Stimulated activated CD8-positive, alpha-beta memory T cell treated with anti-CD3 and anti-CD28 coated beads, Interleukin-4, amount 100 ng/mL, for 24 hours (primary cell): ENCODE measurements around the gene DDIAS.
"Not testable (repeated sequence)": the region's sequence is repeated elsewhere in the genome, so short reads cannot be mapped to it uniquely, and the experiment has no call there.

Experiments
- DNase-seq: peaks from one replicate; pipeline ENCODE4 v3.0.0-alpha.2; 2020; ENCODE audit warnings: low read depth

The DDIAS gene

DNA sequence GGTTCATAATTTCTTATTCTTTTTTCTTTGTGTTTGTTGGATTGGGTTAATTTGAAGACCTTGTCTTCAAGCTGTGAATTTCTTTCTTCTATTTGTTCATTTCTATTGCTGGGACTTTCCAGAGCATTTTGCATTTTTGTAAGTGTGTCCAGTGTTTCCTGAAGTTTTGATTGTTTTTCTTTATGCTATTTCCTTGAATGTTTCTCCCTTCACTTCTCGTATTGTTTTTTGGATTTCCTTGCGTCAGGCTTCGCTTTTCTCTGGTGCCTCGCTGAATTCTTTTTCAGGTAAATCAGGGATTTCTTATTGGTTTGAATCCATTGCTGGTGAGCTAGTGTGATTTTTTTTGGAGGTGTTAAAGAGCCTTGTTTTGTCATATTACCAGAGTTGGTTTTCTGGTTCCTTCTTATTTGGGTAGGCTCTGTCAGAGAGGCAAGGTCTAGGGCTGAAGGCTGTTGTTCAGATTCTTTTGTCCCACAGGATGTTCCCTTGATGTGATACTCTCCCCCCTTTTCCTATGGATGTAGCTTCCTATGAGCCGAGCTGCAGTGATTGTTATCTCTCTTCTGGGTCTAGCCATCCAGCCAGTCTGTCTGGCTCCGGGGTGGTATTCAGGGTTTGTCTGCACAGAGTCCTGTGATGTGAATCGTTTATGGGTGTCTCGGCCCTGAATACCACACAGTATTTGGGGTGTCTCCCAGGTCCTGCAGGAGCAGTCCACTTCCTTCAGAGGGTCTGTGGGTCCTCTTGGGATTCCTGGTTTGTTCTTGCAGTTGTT, 21.0 kb downstream of the DDIAS start:
- not testable (repeated sequence) for DNase-seq

DNA sequence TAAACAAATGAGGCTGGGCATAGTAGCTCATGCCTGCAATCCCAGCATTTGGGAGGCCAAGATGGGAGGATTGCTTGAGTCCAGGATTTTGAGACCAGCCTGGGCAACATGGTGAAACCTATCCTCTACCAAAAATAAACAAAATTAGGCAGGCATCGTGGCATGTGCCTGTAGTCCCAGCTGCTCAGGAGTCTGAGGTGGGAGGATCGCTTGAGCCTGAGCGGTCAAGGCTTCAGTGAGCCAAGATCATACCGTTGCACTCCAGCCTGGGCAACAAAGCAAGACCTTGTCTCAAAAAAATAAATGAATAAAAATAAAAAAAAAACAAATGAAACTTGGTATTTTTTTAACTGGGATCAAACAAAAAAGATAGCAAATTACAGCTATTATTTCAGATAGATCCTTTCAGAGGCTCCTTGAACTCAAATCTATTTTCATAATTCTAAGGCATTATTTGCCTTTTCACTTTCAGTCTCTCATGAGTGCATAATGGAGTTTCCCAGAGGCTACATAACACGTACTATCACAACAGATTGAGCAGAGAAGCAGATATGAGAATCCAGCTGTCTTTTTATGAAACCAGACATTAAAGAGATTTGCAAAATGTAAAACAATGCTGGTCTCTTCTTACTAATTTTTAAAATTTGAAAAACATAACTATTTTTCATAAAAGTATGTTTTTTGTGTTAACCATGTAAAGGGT, 23.1 kb downstream of the DDIAS start:
- DNase-seq = no peak

DNA sequence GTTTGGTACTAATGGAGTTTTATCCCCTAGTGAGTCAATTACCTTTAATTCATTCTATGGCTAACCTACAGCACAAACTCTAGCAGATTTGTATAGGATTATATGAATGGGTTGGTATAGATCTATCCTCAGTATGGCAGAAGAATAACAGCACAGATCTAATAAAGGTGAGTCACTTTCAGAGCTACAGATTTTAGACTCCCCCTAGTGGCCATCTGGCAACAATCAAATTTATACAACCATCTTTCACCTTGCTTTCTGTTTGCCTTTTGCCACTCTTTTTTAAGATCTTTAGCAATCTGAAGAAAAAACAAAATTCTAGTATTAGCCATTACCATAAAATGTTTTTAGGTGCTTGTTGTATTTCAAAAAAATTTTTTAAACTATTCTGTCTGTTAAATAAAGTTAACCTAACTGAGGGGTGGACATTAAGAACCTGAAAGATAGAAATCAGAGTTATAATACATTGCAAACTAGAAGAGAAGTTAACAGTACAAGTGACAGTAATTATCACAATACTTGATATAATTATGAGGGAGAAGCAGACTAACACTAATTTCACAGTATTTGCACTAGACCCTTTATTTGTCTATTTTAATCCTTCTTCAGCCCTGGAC, 25.8 kb downstream of the DDIAS start:
- DNase-seq = no peak

GRCh38 chr11:82929121-82929520, 27.6 kb downstream of the DDIAS start:
- no peak for DNase-seq

DNA sequence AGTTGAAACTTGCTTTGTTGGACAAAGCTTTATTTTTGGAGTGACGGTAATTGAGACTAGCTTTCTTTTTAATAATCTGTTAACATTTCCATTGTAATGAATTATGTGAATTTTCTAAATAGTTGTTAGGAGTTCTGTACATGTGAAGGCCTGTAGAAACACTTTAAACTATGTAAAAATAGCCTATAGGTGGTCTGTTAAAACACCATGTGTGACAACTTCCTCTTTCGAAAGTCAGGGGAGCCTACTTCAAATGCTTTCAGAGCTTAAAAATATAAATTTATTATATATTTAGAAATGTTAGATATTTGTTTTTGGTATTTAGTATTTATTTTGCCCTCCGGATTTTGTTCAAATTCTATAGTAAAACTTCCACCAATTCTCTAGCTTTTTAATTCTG, 28.7 kb downstream of the DDIAS start:
- no peak for DNase-seq

- no peak for DNase-seq
These were observed 29.2 kb downstream of the DDIAS start for GRCh38 chr11:82930734-82931133.

- DNase-seq = no peak
These were observed 31.0 kb downstream of the DDIAS start for GRCh38 chr11:82932564-82932963.

DNA sequence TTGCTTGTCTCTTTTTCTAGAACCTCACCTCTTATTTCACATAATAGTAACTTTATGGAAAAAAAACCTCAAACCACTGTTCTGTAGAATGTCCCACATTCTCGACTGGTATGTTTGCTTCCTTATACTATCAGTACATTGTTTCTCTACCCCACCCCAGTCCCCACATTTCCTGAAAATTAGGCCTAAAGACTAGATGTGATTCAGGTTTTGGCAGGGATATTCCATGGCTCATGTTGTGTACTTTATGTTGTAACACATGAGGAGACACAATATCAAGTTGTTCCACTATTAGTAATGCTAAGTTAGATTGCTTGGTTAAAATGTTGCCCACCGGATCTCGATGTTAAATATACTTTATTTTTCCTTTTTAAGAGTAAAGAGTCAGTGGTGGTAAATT, 34.7 kb downstream of the DDIAS start:
- DNase-seq = no peak

DNA sequence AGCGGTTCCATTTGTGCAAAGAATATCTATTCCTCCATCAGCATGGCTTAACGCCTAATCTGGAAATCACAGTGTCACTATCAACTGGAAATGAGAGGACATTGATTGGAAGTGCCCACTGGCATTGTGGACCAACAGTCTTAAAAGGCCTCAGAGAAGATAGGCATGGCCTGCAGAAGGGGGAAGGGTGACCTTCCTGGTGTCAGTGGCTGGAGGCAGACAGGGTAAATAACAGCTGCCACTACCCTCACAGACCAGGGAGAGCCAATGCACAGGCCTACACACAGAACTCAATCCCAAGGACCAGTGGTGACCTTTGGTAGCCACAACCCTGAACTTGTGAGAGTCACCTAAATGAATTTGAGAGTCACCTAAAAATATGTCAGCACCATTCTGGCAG, 36.0 kb downstream of the DDIAS start:
- DNase-seq = no peak

GRCh38 chr11:82939456-82939855, 37.9 kb downstream of the DDIAS start:
- no peak for DNase-seq

GRCh38 chr11:82942376-82942775, 40.8 kb downstream of the DDIAS start:
- DNase-seq = no peak

DNA sequence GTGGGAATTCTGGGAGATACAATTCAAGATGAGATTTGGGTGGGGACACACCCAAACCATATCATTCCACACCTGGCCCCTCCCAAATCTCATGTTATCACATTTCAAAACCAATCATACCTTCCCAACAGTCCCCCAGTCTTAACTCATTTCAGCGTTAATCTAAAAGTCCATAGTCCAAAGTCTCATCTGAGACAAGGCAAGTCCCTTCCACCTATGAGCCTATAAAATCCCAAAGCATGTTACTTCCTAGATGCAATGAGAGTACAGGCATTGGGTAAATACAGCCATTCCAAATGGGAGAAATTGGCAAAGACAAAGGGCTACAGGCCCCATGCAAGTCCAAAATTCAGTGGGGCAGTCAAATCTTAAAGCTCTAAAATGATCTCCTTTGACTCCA, 41.9 kb downstream of the DDIAS start:
- DNase-seq = not testable (repeated sequence)

DNA sequence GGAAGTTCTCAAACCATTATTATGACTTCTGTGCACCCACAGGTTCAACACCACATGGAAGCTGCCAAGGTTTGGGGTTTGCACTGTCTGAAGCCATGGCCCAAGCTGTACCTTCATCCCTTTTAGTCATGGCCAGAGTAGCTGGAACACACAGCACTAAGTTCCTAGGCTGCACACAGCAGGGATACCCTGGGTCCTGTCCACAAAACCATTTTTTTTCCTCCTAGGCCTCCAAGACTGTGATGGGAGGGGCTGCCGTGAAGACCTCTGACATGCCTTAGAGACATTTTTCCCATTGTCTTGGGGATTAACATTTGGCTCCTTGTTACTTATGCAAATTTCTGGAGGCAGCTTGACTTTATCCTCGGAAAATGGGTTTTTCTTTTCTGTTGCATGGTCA, 42.7 kb downstream of the DDIAS start:
- no peak for DNase-seq

DNA sequence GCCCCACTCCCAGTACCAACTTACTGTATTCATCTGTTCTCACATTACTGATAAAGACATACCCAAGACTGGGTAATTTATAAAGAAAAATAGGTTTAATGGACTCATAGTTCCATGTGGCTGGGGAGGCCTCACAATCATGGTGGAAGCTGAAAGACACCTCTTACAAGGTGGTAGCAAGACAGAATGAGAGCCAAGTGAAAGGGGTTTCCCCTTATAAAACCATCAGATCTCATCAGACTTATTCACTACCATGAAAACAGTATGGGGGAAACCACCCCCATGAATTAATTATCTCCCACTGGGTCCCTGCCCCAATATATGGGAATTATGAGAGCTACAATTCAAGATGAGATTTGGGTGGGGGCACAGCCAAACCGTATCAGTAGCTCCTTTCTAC, 43.5 kb downstream of the DDIAS start:
- DNase-seq = not testable (repeated sequence)

- DNase-seq = no peak
These were observed 44.1 kb downstream of the DDIAS start for GRCh38 chr11:82945682-82946081.

DNA sequence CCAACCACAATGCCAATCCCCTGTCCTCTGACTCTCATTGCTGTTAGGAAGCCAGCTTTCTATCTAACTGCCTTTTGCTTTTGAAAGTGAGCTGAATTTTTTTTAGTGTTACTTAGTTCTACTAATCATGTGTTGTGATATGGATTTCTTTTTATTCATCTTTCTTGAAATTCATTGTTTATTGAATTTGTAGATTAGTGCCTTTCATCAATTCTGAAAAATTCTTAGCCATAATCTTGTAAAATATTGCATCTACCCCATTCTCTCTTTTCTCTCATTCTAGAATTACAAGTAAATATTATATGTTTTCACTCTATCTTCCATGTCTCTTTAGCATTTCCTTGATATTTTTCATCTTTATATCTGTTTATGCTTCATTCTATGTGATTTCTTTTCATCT, 47.8 kb downstream of the DDIAS start:
- no peak for DNase-seq

DNA sequence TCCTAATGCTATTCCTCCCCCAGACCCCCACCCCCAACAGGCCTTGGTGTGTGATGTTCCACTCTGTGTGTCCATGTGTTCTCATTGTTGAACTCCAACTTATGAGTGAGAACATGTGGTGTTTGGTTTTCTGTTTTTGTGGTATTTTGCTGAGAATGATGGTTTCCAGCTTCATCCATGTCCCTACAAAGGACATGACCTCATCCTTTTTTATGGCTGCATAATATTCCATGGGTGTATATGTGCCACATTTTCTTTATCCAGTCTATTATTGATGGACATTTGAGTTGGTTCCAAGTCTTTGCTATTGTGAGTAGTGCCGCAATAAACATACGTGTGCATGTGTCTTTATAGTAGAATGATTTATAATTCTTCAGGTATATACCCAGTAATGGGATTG, 49.0 kb downstream of the DDIAS start:
- not testable (repeated sequence) for DNase-seq

- DNase-seq = peak; percentile 54
These were observed 54.4 kb downstream of the DDIAS start for GRCh38 chr11:82955736-82956453.

DNA sequence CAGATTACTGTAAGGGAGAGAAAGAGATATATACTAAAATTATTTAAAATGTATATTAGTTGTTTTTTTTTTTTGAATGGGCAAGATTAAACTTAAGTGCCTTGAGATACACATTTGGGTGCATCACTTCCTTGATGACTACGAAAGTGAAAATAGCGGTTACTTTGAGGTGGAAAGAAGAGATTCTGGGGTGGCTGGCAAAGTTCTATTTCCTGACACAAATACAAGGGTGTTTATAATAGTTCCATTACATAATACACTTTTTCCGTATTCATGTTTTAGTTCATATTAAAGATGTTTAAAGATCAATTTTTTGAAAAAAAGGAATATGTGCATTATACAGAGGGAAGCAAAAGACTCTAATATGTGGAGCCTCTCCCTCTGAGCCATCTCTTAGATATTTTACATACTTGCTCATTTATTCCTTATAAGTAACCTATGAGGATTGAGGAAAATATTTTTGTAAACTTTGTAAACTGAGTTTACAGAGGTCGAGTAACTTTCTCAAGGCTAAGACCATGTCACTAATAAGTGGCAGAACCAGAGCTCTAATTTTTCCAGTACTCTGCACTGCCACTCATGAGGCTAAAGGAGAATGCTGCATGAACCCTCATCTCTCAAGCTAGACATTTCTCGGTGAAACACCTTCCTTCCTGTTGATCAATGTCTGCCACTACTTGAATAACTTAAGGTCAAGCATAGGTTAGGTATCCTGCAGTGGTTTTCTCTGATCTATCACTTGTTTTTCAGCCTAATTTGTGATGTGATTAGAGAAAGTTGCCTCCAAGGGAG, 58.6 kb downstream of the DDIAS start:
- DNase-seq = no peak

GRCh38 chr11:82960779-82961143, 59.2 kb downstream of the DDIAS start:
- DNase-seq = no peak

DNA sequence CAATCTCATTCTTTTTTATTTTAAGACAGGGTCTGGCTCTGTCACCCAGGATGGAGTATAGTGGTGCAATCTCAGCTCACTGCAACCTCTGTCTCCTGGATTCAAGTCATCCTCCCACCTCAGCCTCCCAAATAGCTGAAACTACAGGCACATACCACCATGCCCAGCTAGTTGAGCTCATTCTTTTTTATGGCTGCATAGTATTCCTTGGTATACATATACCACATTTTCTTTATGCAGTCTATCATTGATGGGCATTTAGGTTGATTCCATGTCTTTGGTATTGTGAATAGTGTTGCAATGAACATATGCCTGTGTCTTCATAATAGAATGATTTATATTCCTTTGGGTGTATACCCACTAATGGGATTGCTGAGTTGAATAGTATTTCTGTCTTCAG, 60.5 kb downstream of the DDIAS start:
- DNase-seq = not testable (repeated sequence)

DNA sequence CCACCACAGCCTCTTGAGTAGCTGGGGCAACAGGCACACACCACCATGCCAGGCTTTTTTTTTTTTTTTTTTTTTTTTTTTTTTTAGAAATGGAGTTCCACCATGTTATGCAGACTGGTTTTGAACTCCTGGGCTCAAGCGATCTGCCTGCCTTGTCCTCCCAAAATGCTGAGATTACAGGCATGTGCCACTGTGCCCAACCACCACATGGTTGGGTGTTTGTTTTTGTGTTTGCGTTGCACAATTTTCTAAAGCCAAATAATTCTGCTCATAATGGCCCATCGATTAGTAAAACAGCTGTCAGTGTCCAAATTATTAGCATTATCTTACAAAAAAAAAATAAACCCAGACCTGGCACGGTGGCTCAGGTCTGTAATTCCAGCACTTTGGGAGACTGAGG, 65.8 kb downstream of the DDIAS start:
- no peak for DNase-seq
